ENCODE data around the gene IL11. TPM values are rescaled to one million over a fixed set of nuclear protein-coding genes. Genes with fewer than 3 reads are reported as not detected.
A peak's percentile ranks its signal among the peaks of the same experiment; 100 is the strongest.

The IL11 gene
- total and polyA plus RNA-seq, 2 of the 13 experiments (the other 11 are each of a cell fraction or from before 2014, with no cell fraction given) = 2.5 to 2.9 TPM

DNA sequence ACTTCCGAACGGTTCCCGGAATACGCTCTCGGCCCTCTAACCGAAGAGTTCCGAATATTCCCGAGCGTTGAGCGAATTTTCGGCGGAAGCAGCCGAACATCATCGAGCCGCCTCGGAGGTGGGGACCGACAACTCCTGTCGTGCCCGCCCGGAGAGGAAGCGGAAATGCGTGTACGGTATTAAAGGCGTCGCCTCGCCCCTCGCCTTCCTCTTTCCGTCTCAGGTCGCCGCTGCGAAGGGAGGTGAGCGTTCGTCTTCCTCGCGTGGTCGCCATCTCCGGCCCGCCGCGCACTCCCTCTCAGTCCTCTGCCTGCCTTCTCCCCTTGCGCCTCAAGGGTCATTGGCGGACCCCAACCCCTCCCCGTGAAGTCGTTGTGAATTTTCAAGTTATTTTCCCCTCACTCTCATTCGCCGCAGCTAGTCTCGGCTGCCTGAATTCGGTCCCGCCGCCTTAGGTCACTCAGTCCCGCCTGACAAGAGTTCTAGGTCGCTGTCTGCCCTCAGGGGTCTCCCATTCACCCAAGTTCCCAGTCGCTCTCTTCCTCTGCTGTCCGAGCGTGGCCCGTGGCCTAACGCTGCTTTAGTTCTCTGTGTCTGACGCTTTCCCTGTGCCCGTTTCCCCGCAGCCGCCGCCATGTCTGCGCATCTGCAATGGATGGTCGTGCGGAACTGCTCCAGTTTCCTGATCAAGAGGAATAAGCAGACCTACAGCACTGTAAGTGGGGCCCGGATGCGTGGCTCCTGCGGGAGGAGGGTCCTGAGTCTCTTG is 15.6 kb upstream of the IL11 start, which contains the start of gene RPL28 (continued):
- TF ChIP-seq ZBTB42 (CRISPR knock-in tag; IDR thresholded peaks at IDR 0.05) (peak; percentile 50; the same call in 1 of the 2 replicates), SRSF9 (IDR thresholded peaks at IDR 0.05; ENCODE audit: borderline replicate concordance, insufficient read depth, low read depth, low read length, poor library complexity, severe bottlenecking) (no peak), ZNF558 (CRISPR knock-in tag; IDR thresholded peaks at IDR 0.05; ENCODE audit: borderline replicate concordance) (peak; percentile 18; the same call in 1 of the 2 replicates), ATM (IDR thresholded peaks at IDR 0.05; ENCODE audit: borderline replicate concordance) (no peak), ZNF292 (CRISPR knock-in tag; IDR thresholded peaks at IDR 0.05; ENCODE audit: borderline replicate concordance, low read depth) (0 out of 2 replicates have a peak, but pooled peaks have one; percentile 13), DNMT3B (CRISPR knock-in tag; conservative IDR thresholded peaks at IDR 0.05) (0 out of 2 replicates have a peak, but pooled peaks have one; percentile 39), HMG20A (CRISPR knock-in tag; IDR thresholded peaks at IDR 0.05; ENCODE audit: borderline replicate concordance) (no peak), MLLT10 (CRISPR knock-in tag; IDR thresholded peaks at IDR 0.05) (no peak), PTBP1 (IDR thresholded peaks at IDR 0.05; ENCODE audit: low read depth, low read length, poor library complexity, severe bottlenecking) (no peak)
- TF ChIP-seq, protein P1, sequence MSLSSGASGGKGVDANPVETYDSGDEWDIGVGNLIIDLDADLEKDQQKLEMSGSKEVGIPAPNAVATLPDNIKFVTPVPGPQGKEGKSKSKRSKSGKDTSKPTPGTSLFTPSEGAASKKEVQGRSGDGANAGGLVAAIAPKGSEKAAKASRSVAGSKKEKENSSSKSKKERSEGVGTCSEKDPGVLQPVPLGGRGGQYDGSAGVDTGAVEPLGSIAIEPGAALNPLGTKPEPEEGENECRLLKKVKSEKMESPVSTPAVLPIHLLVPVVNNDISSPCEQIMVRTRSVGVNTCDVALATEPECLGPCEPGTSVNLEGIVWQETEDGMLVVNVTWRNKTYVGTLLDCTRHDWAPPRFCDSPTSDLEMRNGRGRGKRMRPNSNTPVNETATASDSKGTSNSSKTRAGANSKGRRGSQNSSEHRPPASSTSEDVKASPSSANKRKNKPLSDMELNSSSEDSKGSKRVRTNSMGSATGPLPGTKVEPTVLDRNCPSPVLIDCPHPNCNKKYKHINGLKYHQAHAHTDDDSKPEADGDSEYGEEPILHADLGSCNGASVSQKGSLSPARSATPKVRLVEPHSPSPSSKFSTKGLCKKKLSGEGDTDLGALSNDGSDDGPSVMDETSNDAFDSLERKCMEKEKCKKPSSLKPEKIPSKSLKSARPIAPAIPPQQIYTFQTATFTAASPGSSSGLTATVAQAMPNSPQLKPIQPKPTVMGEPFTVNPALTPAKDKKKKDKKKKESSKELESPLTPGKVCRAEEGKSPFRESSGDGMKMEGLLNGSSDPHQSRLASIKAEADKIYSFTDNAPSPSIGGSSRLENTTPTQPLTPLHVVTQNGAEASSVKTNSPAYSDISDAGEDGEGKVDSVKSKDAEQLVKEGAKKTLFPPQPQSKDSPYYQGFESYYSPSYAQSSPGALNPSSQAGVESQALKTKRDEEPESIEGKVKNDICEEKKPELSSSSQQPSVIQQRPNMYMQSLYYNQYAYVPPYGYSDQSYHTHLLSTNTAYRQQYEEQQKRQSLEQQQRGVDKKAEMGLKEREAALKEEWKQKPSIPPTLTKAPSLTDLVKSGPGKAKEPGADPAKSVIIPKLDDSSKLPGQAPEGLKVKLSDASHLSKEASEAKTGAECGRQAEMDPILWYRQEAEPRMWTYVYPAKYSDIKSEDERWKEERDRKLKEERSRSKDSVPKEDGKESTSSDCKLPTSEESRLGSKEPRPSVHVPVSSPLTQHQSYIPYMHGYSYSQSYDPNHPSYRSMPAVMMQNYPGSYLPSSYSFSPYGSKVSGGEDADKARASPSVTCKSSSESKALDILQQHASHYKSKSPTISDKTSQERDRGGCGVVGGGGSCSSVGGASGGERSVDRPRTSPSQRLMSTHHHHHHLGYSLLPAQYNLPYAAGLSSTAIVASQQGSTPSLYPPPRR (CRISPR knock-in tag; IDR thresholded peaks at IDR 0.05; ENCODE audit: borderline replicate concordance) = no peak; the same call in 1 of the 2 replicates
- TF ChIP-seq, protein P2, sequence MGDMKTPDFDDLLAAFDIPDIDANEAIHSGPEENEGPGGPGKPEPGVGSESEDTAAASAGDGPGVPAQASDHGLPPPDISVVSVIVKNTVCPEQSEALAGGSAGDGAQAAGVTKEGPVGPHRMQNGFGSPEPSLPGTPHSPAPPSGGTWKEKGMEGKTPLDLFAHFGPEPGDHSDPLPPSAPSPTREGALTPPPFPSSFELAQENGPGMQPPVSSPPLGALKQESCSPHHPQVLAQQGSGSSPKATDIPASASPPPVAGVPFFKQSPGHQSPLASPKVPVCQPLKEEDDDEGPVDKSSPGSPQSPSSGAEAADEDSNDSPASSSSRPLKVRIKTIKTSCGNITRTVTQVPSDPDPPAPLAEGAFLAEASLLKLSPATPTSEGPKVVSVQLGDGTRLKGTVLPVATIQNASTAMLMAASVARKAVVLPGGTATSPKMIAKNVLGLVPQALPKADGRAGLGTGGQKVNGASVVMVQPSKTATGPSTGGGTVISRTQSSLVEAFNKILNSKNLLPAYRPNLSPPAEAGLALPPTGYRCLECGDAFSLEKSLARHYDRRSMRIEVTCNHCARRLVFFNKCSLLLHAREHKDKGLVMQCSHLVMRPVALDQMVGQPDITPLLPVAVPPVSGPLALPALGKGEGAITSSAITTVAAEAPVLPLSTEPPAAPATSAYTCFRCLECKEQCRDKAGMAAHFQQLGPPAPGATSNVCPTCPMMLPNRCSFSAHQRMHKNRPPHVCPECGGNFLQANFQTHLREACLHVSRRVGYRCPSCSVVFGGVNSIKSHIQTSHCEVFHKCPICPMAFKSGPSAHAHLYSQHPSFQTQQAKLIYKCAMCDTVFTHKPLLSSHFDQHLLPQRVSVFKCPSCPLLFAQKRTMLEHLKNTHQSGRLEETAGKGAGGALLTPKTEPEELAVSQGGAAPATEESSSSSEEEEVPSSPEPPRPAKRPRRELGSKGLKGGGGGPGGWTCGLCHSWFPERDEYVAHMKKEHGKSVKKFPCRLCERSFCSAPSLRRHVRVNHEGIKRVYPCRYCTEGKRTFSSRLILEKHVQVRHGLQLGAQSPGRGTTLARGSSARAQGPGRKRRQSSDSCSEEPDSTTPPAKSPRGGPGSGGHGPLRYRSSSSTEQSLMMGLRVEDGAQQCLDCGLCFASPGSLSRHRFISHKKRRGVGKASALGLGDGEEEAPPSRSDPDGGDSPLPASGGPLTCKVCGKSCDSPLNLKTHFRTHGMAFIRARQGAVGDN (CRISPR knock-in tag; IDR thresholded peaks at IDR 0.05) = peak; percentile 71
- TF ChIP-seq, protein P3, sequence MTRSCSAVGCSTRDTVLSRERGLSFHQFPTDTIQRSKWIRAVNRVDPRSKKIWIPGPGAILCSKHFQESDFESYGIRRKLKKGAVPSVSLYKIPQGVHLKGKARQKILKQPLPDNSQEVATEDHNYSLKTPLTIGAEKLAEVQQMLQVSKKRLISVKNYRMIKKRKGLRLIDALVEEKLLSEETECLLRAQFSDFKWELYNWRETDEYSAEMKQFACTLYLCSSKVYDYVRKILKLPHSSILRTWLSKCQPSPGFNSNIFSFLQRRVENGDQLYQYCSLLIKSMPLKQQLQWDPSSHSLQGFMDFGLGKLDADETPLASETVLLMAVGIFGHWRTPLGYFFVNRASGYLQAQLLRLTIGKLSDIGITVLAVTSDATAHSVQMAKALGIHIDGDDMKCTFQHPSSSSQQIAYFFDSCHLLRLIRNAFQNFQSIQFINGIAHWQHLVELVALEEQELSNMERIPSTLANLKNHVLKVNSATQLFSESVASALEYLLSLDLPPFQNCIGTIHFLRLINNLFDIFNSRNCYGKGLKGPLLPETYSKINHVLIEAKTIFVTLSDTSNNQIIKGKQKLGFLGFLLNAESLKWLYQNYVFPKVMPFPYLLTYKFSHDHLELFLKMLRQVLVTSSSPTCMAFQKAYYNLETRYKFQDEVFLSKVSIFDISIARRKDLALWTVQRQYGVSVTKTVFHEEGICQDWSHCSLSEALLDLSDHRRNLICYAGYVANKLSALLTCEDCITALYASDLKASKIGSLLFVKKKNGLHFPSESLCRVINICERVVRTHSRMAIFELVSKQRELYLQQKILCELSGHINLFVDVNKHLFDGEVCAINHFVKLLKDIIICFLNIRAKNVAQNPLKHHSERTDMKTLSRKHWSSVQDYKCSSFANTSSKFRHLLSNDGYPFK (CRISPR knock-in tag; IDR thresholded peaks at IDR 0.05; ENCODE audit: borderline replicate concordance) = peak; percentile 80; the same call in 1 of the 2 replicates
- TF ChIP-seq, protein P4, sequence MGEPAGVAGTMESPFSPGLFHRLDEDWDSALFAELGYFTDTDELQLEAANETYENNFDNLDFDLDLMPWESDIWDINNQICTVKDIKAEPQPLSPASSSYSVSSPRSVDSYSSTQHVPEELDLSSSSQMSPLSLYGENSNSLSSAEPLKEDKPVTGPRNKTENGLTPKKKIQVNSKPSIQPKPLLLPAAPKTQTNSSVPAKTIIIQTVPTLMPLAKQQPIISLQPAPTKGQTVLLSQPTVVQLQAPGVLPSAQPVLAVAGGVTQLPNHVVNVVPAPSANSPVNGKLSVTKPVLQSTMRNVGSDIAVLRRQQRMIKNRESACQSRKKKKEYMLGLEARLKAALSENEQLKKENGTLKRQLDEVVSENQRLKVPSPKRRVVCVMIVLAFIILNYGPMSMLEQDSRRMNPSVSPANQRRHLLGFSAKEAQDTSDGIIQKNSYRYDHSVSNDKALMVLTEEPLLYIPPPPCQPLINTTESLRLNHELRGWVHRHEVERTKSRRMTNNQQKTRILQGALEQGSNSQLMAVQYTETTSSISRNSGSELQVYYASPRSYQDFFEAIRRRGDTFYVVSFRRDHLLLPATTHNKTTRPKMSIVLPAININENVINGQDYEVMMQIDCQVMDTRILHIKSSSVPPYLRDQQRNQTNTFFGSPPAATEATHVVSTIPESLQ (CRISPR knock-in tag; conservative IDR thresholded peaks at IDR 0.05) = 0 out of 2 replicates have a peak, but pooled peaks have one; percentile 57
